Measurements from ENCODE around the gene SYNGR3. TPM values are rescaled to one million over a fixed set of nuclear protein-coding genes. Genes with fewer than 3 reads are reported as not detected.

SYNGR3 gene
- total and polyA plus RNA-seq, 2 of the 13 experiments (the other 11 are each of a cell fraction or from before 2014, with no cell fraction given) = 0.97 to 5.7 TPM

GRCh38 chr16:1942810-1943726 lies 46.7 kb upstream of the SYNGR3 start, which contains the start of gene MSRB1 (continued):
- TF ChIP-seq HINFP (CRISPR knock-in tag; IDR thresholded peaks at IDR 0.05; ENCODE audit: low read depth) (peak; percentile 64; the same call in 1 of the 2 replicates), SOX6 (IDR thresholded peaks at IDR 0.05) (no peak), SOX6 (CRISPR knock-in tag; IDR thresholded peaks at IDR 0.05) (peak; percentile 40; the same call in 1 of the 2 replicates), PRPF4 (IDR thresholded peaks at IDR 0.05; ENCODE audit: low read depth, low read length, poor library complexity, severe bottlenecking) (no peak), ZNF816 (CRISPR knock-in tag; IDR thresholded peaks at IDR 0.05; ENCODE audit: borderline replicate concordance) (no peak), MEF2D (CRISPR knock-in tag; IDR thresholded peaks at IDR 0.05) (no peak), ZNF746 (CRISPR knock-in tag; IDR thresholded peaks at IDR 0.05) (no peak), STAT5B (CRISPR knock-in tag; IDR thresholded peaks at IDR 0.05) (no peak), GATA4 (IDR thresholded peaks at IDR 0.05; ENCODE audit: borderline replicate concordance, low read depth) (peak; percentile 65; the same call in 1 of the 2 replicates), ZNF276 (CRISPR knock-in tag; IDR thresholded peaks at IDR 0.05; ENCODE audit: low read depth) (0 out of 2 replicates have a peak, but pooled peaks have one; percentile 47), NR2F2 (IDR thresholded peaks at IDR 0.05; ENCODE audit: borderline replicate concordance, low read depth) (no peak), NR2F1 (CRISPR knock-in tag; IDR thresholded peaks at IDR 0.05) (no peak), ZNF225 (CRISPR knock-in tag; IDR thresholded peaks at IDR 0.05) (no peak), ZNF326 (CRISPR knock-in tag; IDR thresholded peaks at IDR 0.05; ENCODE audit: borderline replicate concordance) (no peak), ELF1 (CRISPR knock-in tag; IDR thresholded peaks at IDR 0.05) (peak; percentile 92), CAMTA2 (CRISPR knock-in tag; IDR thresholded peaks at IDR 0.05; ENCODE audit: borderline replicate concordance) (no peak), REST (IDR thresholded peaks at IDR 0.05; ENCODE audit: borderline replicate concordance in 1 of 2, low read depth in 1 of 2, low read length in 2 of 2) (peak in 1 of 2 experiments; percentile 62; a peak in 1 of 4 replicates), HOXA7 (CRISPR knock-in tag; IDR thresholded peaks at IDR 0.05) (no peak), ZNF251 (CRISPR knock-in tag; IDR thresholded peaks at IDR 0.05) (no peak), ZUFSP (CRISPR knock-in tag; IDR thresholded peaks at IDR 0.05; ENCODE audit: borderline replicate concordance) (no peak)

Data from HepG2 (cell line).